ENCODE data around the gene EMC8. TPM values are rescaled to one million over a fixed set of nuclear protein-coding genes. Genes with fewer than 3 reads are reported as not detected.

The EMC8 gene
- total and polyA plus RNA-seq, 10 of the 15 experiments (the other 5 are each of a cell fraction or from before 2014, with no cell fraction given) = 7.8 to 62.0 (median 33.5) TPM

DNA sequence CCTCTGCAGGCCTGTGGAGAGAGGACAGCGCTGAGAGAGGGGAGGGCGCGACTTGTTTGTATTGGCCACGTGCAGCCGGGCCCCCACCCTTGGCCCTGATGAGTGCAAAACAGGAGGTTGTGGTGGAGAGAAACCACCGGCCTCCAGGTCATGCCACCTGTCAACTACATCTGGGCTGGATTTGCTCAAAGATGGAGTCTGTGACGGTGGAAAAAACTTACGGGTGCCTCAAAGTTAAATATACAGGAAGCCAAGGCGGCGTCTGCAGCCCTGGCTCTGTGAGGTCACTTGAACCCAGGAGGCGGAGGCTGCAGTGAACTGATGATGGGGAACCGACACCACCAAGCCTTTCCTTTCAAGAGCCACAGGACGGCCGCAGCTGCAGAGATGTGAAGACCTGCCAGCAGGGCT lies 64.1 kb downstream of the EMC8 start:
- no peaks in the 10 kb centered on the region for H3K36me3 ChIP-seq (ENCODE audit: control insufficient read depth in 2 of 2, insufficient read depth in 2 of 2, low read length in 1 of 2)
- H3K4me2 ChIP-seq (ENCODE audit: control insufficient read depth, insufficient read depth) = peak overlapping the region; percentile 34; the same call in 1 of the 2 replicates
- ChIA-PET POLR2A (no interaction called here), SMC1A (ENCODE audit: uncharacterized antibody, unreplicated experiment) (interaction anchor here (0.7 kb wide), 1 partner anchor 19 kb away, joined by 3 read pairs; no protein-coding TSS in a partner anchor), CTCF (interaction anchor here (2.6 kb wide), 1 partner anchor 24 kb away, joined by 9 read pairs; no protein-coding TSS in a partner anchor), RAD21 (ENCODE audit: unreplicated experiment) (no interaction called here)
- H3K9me3 ChIP-seq (replicated peaks; ENCODE audit: control insufficient read depth, insufficient read depth, low read length) = no peaks in the 10 kb centered on the region; the same call in 2 of the 3 replicates
- 2% methylated on average over 14 of the region's 14 CpGs for WGBS (ENCODE audit: insufficient coverage, insufficient replicate concordance, low lambda C conversion rate, missing lambda C conversion rate)
- intact Hi-C loops (cut with micrococcal nuclease; ENCODE audit: unreplicated experiment) (loop anchor here (2.0 kb wide), 1 partner anchor 22 kb away; no protein-coding TSS in a partner anchor), in situ Hi-C loops (cut with MboI) (no loop called here)
- H3K27ac ChIP-seq (ENCODE audit: control insufficient read depth, insufficient read depth) = no peak overlapping the region
- peaks cover 15% of the 10 kb centered on the region for H3K4me1 ChIP-seq (ENCODE audit: control insufficient read depth, insufficient read depth, low read length)
- H4K20me1 ChIP-seq (ENCODE audit: control insufficient read depth, insufficient read depth) = no peaks in the 10 kb centered on the region; the same call in 1 of the 2 replicates
- no peaks in the 10 kb centered on the region for H3K27me3 ChIP-seq (replicated peaks in 1 of 2; ENCODE audit: control insufficient read depth in 2 of 2, insufficient read depth in 2 of 2, low read length in 1 of 2)
- H3K79me2 ChIP-seq (ENCODE audit: control insufficient read depth, insufficient read depth, low read length) = no peaks in the 10 kb centered on the region
- peak; percentile 95 for ATAC-seq
- no peak overlapping the region for H3K9ac ChIP-seq (ENCODE audit: control insufficient read depth, insufficient read depth, low read length)
- DNase-seq (ENCODE audit: low read depth, low spot score) = peak; percentile 43
- H2AFZ ChIP-seq (ENCODE audit: control insufficient read depth, low read depth, low read length) = no peak overlapping the region; the same call in 1 of the 2 replicates
- no TSS peak for BruUV-seq (replicated peaks)
- peak; percentile 72 for FAIRE-seq
- H3K4me3 ChIP-seq = no peak overlapping the region; the same call in 1 of the 2 replicates
- 0 out of 2 replicates have a peak, but pooled peaks have one; percentile 19 for TF ChIP-seq SPI1 (IDR thresholded peaks at IDR 0.05; ENCODE audit: borderline replicate concordance, insufficient read depth, low read depth, low read length)
- 0 out of 2 replicates have a peak, but pooled peaks have one; percentile 48 for TF ChIP-seq TCF12 (IDR thresholded peaks at IDR 0.05; ENCODE audit: low read depth, low read length)
- TF ChIP-seq MYB (IDR thresholded peaks at IDR 0.05; ENCODE audit: borderline replicate concordance, low read depth, low read length) = no peak
- no peak for TF ChIP-seq SP1 (IDR thresholded peaks at IDR 0.05; ENCODE audit: low read depth, low read length)
- TF ChIP-seq CBFB (IDR thresholded peaks at IDR 0.05; ENCODE audit: low read depth) = peak; percentile 43; the same call in 1 of the 2 replicates
- TF ChIP-seq POLR2AphosphoS2 (IDR thresholded peaks at IDR 0.05; ENCODE audit: low read depth, low read length) = no peak
- no peak for TF ChIP-seq BCL11A (IDR thresholded peaks at IDR 0.05; ENCODE audit: low read depth, low read length)
- TF ChIP-seq JUNB (IDR thresholded peaks at IDR 0.05) = no peak
- TF ChIP-seq RUNX3 (IDR thresholded peaks at IDR 0.05; ENCODE audit: low read length) = peak; percentile 82
- TF ChIP-seq ZNF217 (IDR thresholded peaks at IDR 0.05) = no peak
- TF ChIP-seq, protein P1, sequence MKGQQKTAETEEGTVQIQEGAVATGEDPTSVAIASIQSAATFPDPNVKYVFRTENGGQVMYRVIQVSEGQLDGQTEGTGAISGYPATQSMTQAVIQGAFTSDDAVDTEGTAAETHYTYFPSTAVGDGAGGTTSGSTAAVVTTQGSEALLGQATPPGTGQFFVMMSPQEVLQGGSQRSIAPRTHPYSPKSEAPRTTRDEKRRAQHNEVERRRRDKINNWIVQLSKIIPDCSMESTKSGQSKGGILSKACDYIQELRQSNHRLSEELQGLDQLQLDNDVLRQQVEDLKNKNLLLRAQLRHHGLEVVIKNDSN (IDR thresholded peaks at IDR 0.05; ENCODE audit: borderline replicate concordance, extremely low read length, insufficient read depth, low read depth, low read length) = peak; percentile 59
- TF ChIP-seq PAX8 (IDR thresholded peaks at IDR 0.05) = no peak
- no peak for TF ChIP-seq SMAD1 (IDR thresholded peaks at IDR 0.05; ENCODE audit: low read depth, partially characterized antibody)
- TF ChIP-seq, protein P2, sequence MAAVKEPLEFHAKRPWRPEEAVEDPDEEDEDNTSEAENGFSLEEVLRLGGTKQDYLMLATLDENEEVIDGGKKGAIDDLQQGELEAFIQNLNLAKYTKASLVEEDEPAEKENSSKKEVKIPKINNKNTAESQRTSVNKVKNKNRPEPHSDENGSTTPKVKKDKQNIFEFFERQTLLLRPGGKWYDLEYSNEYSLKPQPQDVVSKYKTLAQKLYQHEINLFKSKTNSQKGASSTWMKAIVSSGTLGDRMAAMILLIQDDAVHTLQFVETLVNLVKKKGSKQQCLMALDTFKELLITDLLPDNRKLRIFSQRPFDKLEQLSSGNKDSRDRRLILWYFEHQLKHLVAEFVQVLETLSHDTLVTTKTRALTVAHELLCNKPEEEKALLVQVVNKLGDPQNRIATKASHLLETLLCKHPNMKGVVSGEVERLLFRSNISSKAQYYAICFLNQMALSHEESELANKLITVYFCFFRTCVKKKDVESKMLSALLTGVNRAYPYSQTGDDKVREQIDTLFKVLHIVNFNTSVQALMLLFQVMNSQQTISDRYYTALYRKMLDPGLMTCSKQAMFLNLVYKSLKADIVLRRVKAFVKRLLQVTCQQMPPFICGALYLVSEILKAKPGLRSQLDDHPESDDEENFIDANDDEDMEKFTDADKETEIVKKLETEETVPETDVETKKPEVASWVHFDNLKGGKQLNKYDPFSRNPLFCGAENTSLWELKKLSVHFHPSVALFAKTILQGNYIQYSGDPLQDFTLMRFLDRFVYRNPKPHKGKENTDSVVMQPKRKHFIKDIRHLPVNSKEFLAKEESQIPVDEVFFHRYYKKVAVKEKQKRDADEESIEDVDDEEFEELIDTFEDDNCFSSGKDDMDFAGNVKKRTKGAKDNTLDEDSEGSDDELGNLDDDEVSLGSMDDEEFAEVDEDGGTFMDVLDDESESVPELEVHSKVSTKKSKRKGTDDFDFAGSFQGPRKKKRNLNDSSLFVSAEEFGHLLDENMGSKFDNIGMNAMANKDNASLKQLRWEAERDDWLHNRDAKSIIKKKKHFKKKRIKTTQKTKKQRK (IDR thresholded peaks at IDR 0.05; ENCODE audit: low read depth, low read length) = no peak
- no peak for TF ChIP-seq LARP7 (IDR thresholded peaks at IDR 0.05)
- peak; percentile 59 to 73 for TF ChIP-seq BHLHE40 (IDR thresholded peaks at IDR 0.05; ENCODE audit: borderline replicate concordance in 1 of 2, low read depth in 2 of 2, low read length in 1 of 2)
- TF ChIP-seq CREM (IDR thresholded peaks at IDR 0.05; ENCODE audit: low read depth) = 0 out of 2 replicates have a peak, but pooled peaks have one; percentile 38
- TF ChIP-seq NR2F1 (conservative IDR thresholded peaks at IDR 0.05) = peak; percentile 45; the same call in 1 of the 2 replicates
- no peak; the same call in 1 of the 2 replicates for TF ChIP-seq MXI1 (IDR thresholded peaks at IDR 0.05; ENCODE audit: low read depth, low read length)
- no peak for TF ChIP-seq RFX5 (IDR thresholded peaks at IDR 0.05; ENCODE audit: low read depth, low read length)
- TF ChIP-seq CBX5 (IDR thresholded peaks at IDR 0.05; ENCODE audit: low read depth) = no peak

All from GM12878 (cell line).